ENCODE data around the gene HIF1A.

The HIF1A gene

GRCh38 chr14:61694830-61695694 lies at the start of gene HIF1A:
HIF1A (plus strand) TSS chr14:61695513; CDS start chr14:61695805, 292 bp downstream.
- DNase-seq (ENCODE audit: extremely low spot score) = peak; percentile 95
- ChIA-PET POLR2A (interaction anchor here (0.5 to 1.9 kb wide), 41 partner anchors 11 to 364 kb away, joined by 3 to 19 read pairs (median 3); partner anchors contain the start of gene SNAPC1), CTCF (interaction anchor here (0.5 kb wide), 1 partner anchor 47 kb away, joined by 3 read pairs; no protein-coding TSS in a partner anchor)
- TF ChIP-seq LEF1 (IDR thresholded peaks at IDR 0.05; ENCODE audit: borderline replicate concordance) (no peak), TARDBP (IDR thresholded peaks at IDR 0.05) (no peak), ELF4 (IDR thresholded peaks at IDR 0.05) (0 out of 2 replicates have a peak, but pooled peaks have one; percentile 22), HDGF (IDR thresholded peaks at IDR 0.05; ENCODE audit: borderline replicate concordance) (no peak), ARNT (IDR thresholded peaks at IDR 0.05) (no peak), SUZ12 (IDR thresholded peaks at IDR 0.05) (no peak), FOXK2 (IDR thresholded peaks at IDR 0.05) (no peak), L3MBTL2 (conservative IDR thresholded peaks at IDR 0.05) (peak; percentile 94), FOXM1 (IDR thresholded peaks at IDR 0.05; ENCODE audit: borderline replicate concordance) (no peak), ZNF384 (IDR thresholded peaks at IDR 0.05) (no peak), CTBP1 (IDR thresholded peaks at IDR 0.05; ENCODE audit: borderline replicate concordance) (no peak), FOXA1 (IDR thresholded peaks at IDR 0.05) (no peak), SP1 (IDR thresholded peaks at IDR 0.05) (no peak), BHLHE40 (IDR thresholded peaks at IDR 0.05; ENCODE audit: borderline replicate concordance) (no peak; the same call in 1 of the 2 replicates), PKNOX1 (IDR thresholded peaks at IDR 0.05) (no peak), NFRKB (IDR thresholded peaks at IDR 0.05) (no peak)

GRCh38 chr14:61646366-61647116 lies 48.8 kb upstream of the HIF1A start:
- no peak for TF ChIP-seq FOXK2 (IDR thresholded peaks at IDR 0.05)
- no peak for TF ChIP-seq FOXA1 (IDR thresholded peaks at IDR 0.05)
- TF ChIP-seq SP1 (IDR thresholded peaks at IDR 0.05) = no peak
- TF ChIP-seq FOXM1 (IDR thresholded peaks at IDR 0.05; ENCODE audit: borderline replicate concordance) = no peak
- TF ChIP-seq HDGF (IDR thresholded peaks at IDR 0.05; ENCODE audit: borderline replicate concordance) = no peak
- CTCF ChIA-PET = no interaction called here
- POLR2A ChIA-PET = no interaction called here
- DNase-seq (ENCODE audit: extremely low spot score) = no peak

- ChIA-PET POLR2A (interaction anchor here (1.3 kb wide), 1 partner anchor 48 kb away, joined by 3 read pairs; the partner anchor contains the start of gene HIF1A), CTCF (interaction anchor here (1.1 kb wide), 1 partner anchor 177 kb away, joined by 3 read pairs; no protein-coding TSS in a partner anchor)
- DNase-seq (ENCODE audit: extremely low spot score) = no peak
- TF ChIP-seq FOXM1 (IDR thresholded peaks at IDR 0.05; ENCODE audit: borderline replicate concordance) (no peak), CTBP1 (IDR thresholded peaks at IDR 0.05; ENCODE audit: borderline replicate concordance) (no peak), ZNF384 (IDR thresholded peaks at IDR 0.05) (no peak), FOXA1 (IDR thresholded peaks at IDR 0.05) (no peak), PKNOX1 (IDR thresholded peaks at IDR 0.05) (no peak), TARDBP (IDR thresholded peaks at IDR 0.05) (no peak), ELF4 (IDR thresholded peaks at IDR 0.05) (no peak), NFRKB (IDR thresholded peaks at IDR 0.05) (no peak), LEF1 (IDR thresholded peaks at IDR 0.05; ENCODE audit: borderline replicate concordance) (no peak), SUZ12 (IDR thresholded peaks at IDR 0.05) (no peak), L3MBTL2 (conservative IDR thresholded peaks at IDR 0.05) (no peak), ARNT (IDR thresholded peaks at IDR 0.05) (no peak), SP1 (IDR thresholded peaks at IDR 0.05) (no peak)
Observed at GRCh38 chr14:61647704-61648103, 47.6 kb upstream of the HIF1A start.

- DNase-seq (ENCODE audit: extremely low spot score) = no peak
- ChIA-PET POLR2A (interaction anchor here (1.3 kb wide), 1 partner anchor 47 kb away, joined by 3 read pairs; the partner anchor contains the start of gene HIF1A), CTCF (interaction anchor here (0.7 to 1.1 kb wide), 2 partner anchors 157 to 178 kb away, joined by 3 to 5 read pairs; no protein-coding TSS in a partner anchor)
- TF ChIP-seq ZNF384 (IDR thresholded peaks at IDR 0.05) = no peak
- no peak for TF ChIP-seq HDGF (IDR thresholded peaks at IDR 0.05; ENCODE audit: borderline replicate concordance)
- no peak for TF ChIP-seq SUZ12 (IDR thresholded peaks at IDR 0.05)
- TF ChIP-seq ARNT (IDR thresholded peaks at IDR 0.05) = no peak
- TF ChIP-seq NFRKB (IDR thresholded peaks at IDR 0.05) = no peak
- TF ChIP-seq BHLHE40 (IDR thresholded peaks at IDR 0.05; ENCODE audit: borderline replicate concordance) = no peak
- TF ChIP-seq L3MBTL2 (conservative IDR thresholded peaks at IDR 0.05) = no peak
- no peak for TF ChIP-seq ELF4 (IDR thresholded peaks at IDR 0.05)
- TF ChIP-seq FOXK2 (IDR thresholded peaks at IDR 0.05) = no peak
- no peak for TF ChIP-seq PKNOX1 (IDR thresholded peaks at IDR 0.05)
Observed at GRCh38 chr14:61648377-61648776, 46.9 kb upstream of the HIF1A start.

- no peak for DNase-seq (ENCODE audit: extremely low spot score)
- ChIA-PET POLR2A (no interaction called here), CTCF (no interaction called here)
- TF ChIP-seq PKNOX1 (IDR thresholded peaks at IDR 0.05) (no peak), FOXA1 (IDR thresholded peaks at IDR 0.05) (no peak), LEF1 (IDR thresholded peaks at IDR 0.05; ENCODE audit: borderline replicate concordance) (no peak), BHLHE40 (IDR thresholded peaks at IDR 0.05; ENCODE audit: borderline replicate concordance) (no peak), SUZ12 (IDR thresholded peaks at IDR 0.05) (no peak), CTBP1 (IDR thresholded peaks at IDR 0.05; ENCODE audit: borderline replicate concordance) (no peak), SP1 (IDR thresholded peaks at IDR 0.05) (no peak), ELF4 (IDR thresholded peaks at IDR 0.05) (no peak), TARDBP (IDR thresholded peaks at IDR 0.05) (no peak), HDGF (IDR thresholded peaks at IDR 0.05; ENCODE audit: borderline replicate concordance) (no peak), NFRKB (IDR thresholded peaks at IDR 0.05) (no peak), L3MBTL2 (conservative IDR thresholded peaks at IDR 0.05) (no peak), FOXK2 (IDR thresholded peaks at IDR 0.05) (no peak), FOXM1 (IDR thresholded peaks at IDR 0.05; ENCODE audit: borderline replicate concordance) (no peak), ZNF384 (IDR thresholded peaks at IDR 0.05) (no peak)
Observed at GRCh38 chr14:61649283-61649682, 46.0 kb upstream of the HIF1A start.

All from HEK293T (cell line).